Measurements from ENCODE around the gene UNC80. TPM values are rescaled to one million over a fixed set of nuclear protein-coding genes. Genes with fewer than 3 reads are reported as not detected.

Gene UNC80
- total RNA-seq, 1 experiment from 2014 or later = 0.48 TPM

- no peaks in the 10 kb centered on the region for H3K4me1 Mint-ChIP-seq
- no peaks in the 10 kb centered on the region; the same call in 1 of the 2 replicates for H3K27me3 Mint-ChIP-seq (ENCODE audit: low read depth)
- no peak for ATAC-seq
- DNase-seq (ENCODE audit: low spot score) = no peak
- TF ChIP-seq AR (CRISPR knock-in tag; IDR thresholded peaks at IDR 0.05) = no peak
- H3K36me3 Mint-ChIP-seq = peaks cover 4% of the 10 kb centered on the region
- H3K4me3 Mint-ChIP-seq = no peak overlapping the region
- ChIA-PET CTCF (no interaction called here), POLR2A (interaction anchor here (0.7 kb wide), 1 partner anchor 798 kb away, joined by 5 read pairs; no protein-coding TSS in a partner anchor)
- no peak overlapping the region for H3K27ac Mint-ChIP-seq
- H3K9me3 Mint-ChIP-seq = peaks cover 45% of the 10 kb centered on the region
Observed at GRCh38 chr2:209907746-209908145, 136.1 kb downstream of the UNC80 start.

GRCh38 chr2:209908511-209908910, 136.9 kb downstream of the UNC80 start:
- Mint-ChIP-seq H3K9me3 (peaks cover 45% of the 10 kb centered on the region), H3K4me1 (no peaks in the 10 kb centered on the region), H3K27me3 (ENCODE audit: low read depth) (no peaks in the 10 kb centered on the region; the same call in 1 of the 2 replicates), H3K27ac (no peak overlapping the region), H3K4me3 (no peak overlapping the region), H3K36me3 (peaks cover 4% of the 10 kb centered on the region)
- no peak for TF ChIP-seq ZNF423 (CRISPR knock-in tag; IDR thresholded peaks at IDR 0.05)
- TF ChIP-seq NFE2L1 (CRISPR knock-in tag; IDR thresholded peaks at IDR 0.05) = no peak
- TF ChIP-seq MLX (CRISPR knock-in tag; IDR thresholded peaks at IDR 0.05) = no peak
- TF ChIP-seq KAT7 (CRISPR knock-in tag; IDR thresholded peaks at IDR 0.05; ENCODE audit: borderline replicate concordance) = no peak
- no peak for TF ChIP-seq TEAD4 (CRISPR knock-in tag; IDR thresholded peaks at IDR 0.05)
- TF ChIP-seq GRHL2 (CRISPR knock-in tag; IDR thresholded peaks at IDR 0.05; ENCODE audit: insufficient replicate concordance, severe bottlenecking) = no peak
- TF ChIP-seq PREB (CRISPR knock-in tag; IDR thresholded peaks at IDR 0.05; ENCODE audit: borderline replicate concordance) = no peak
- no peak for TF ChIP-seq CDX4 (CRISPR knock-in tag; IDR thresholded peaks at IDR 0.05; ENCODE audit: borderline replicate concordance)
- no peak for TF ChIP-seq ZNF532 (CRISPR knock-in tag; IDR thresholded peaks at IDR 0.05; ENCODE audit: borderline replicate concordance)
- no peak for TF ChIP-seq MXD4 (CRISPR knock-in tag; IDR thresholded peaks at IDR 0.05; ENCODE audit: borderline replicate concordance)
- no peak for TF ChIP-seq JAZF1 (CRISPR knock-in tag; IDR thresholded peaks at IDR 0.05)
- no peak for TF ChIP-seq SP1 (CRISPR knock-in tag; conservative IDR thresholded peaks at IDR 0.05)
- no peak for TF ChIP-seq SMAD3 (CRISPR knock-in tag; IDR thresholded peaks at IDR 0.05; ENCODE audit: borderline replicate concordance)
- ATAC-seq (no peak), DNase-seq (ENCODE audit: low spot score) (no peak)
- CTCF ChIA-PET = no interaction called here
- POLR2A ChIA-PET = no interaction called here

All from WTC11 (cell line).